Epithelial cell of esophagus (primary cell): Measurements from ENCODE around the gene IFT81.
"Not testable (repeated sequence)": the region's sequence is repeated elsewhere in the genome, so short reads cannot be mapped to it uniquely, and the experiment has no call there.

Source experiments
- DNase-seq: peaks from one replicate; pipeline ENCODE4 v3.0.0; 2010; ENCODE audit warnings: low read depth
- H3K4me3 ChIP-seq: 2 replicates; pipeline ENCODE4 v1.5.1; 2011; ENCODE audit warnings: mild to moderate bottlenecking, low read length, control low read depth
- TF ChIP-seq, protein P1 (sequence below): IDR thresholded peaks from 2 replicates; pipeline ENCODE4 v1.5.1; 2011; ENCODE audit warnings: low read depth, mild to moderate bottlenecking, low read length, control low read depth, inconsistent platforms; ENCODE audit not compliant: insufficient read depth; ENCODE audit errors: missing control alignments

IFT81 gene

GRCh38 chr12:110224379-110225304 is 100.5 kb downstream of the IFT81 start:
- H3K4me3 ChIP-seq = no peak overlapping the region
- TF ChIP-seq, protein P1, sequence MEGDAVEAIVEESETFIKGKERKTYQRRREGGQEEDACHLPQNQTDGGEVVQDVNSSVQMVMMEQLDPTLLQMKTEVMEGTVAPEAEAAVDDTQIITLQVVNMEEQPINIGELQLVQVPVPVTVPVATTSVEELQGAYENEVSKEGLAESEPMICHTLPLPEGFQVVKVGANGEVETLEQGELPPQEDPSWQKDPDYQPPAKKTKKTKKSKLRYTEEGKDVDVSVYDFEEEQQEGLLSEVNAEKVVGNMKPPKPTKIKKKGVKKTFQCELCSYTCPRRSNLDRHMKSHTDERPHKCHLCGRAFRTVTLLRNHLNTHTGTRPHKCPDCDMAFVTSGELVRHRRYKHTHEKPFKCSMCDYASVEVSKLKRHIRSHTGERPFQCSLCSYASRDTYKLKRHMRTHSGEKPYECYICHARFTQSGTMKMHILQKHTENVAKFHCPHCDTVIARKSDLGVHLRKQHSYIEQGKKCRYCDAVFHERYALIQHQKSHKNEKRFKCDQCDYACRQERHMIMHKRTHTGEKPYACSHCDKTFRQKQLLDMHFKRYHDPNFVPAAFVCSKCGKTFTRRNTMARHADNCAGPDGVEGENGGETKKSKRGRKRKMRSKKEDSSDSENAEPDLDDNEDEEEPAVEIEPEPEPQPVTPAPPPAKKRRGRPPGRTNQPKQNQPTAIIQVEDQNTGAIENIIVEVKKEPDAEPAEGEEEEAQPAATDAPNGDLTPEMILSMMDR = peak; percentile 67
- DNase-seq = peak; percentile 81

DNA sequence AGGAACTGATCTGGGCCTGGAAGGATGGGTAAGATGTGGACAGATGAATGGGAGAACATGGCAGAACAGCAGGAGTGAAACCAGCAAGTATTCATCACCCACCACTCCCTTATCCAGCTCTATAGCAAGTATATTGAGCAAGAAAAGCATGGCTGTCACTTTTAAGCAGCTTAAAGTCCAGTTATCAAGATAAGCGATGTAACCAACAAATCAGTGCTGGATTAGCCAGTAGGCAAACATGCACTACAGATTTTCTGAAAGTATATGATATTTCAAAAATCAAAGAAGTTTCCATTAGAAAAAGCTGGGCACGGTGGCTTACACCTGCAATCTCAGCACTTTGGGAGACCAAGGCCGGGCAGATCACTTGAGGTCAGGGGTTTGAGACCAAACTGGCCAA is 103.0 kb downstream of the IFT81 start:
- H3K4me3 ChIP-seq = no peak overlapping the region
- DNase-seq = no peak
- TF ChIP-seq, protein P1 = no peak

DNA sequence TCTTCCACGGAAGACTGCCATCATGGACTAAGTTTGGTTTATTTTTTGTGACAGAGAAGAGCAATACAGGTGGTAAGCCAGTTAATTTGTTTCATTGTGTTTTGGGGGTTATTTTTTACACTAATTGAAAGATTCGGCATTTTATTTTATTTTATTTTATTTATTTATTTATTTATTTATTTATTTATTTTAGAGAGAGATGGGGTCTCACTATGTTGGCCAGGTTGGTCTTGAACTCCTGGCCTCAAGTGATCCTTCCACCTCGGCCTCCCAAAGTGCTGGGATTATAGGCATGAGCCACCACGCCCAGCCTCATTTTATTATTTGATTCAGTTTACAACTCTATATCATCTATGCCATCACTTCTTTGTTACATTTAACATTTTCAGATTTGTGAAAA is 104.2 kb downstream of the IFT81 start:
- DNase-seq, H3K4me3 ChIP-seq: not testable (repeated sequence)

- no peak for DNase-seq
- no peak overlapping the region for H3K4me3 ChIP-seq
- TF ChIP-seq, protein P1 = no peak
Measured at GRCh38 chr12:110228756-110229155, 104.6 kb downstream of the IFT81 start.

- no peak overlapping the region for H3K4me3 ChIP-seq
- TF ChIP-seq, protein P1 = no peak
- no peak for DNase-seq
Measured at GRCh38 chr12:110229409-110229808, 105.3 kb downstream of the IFT81 start.

DNA sequence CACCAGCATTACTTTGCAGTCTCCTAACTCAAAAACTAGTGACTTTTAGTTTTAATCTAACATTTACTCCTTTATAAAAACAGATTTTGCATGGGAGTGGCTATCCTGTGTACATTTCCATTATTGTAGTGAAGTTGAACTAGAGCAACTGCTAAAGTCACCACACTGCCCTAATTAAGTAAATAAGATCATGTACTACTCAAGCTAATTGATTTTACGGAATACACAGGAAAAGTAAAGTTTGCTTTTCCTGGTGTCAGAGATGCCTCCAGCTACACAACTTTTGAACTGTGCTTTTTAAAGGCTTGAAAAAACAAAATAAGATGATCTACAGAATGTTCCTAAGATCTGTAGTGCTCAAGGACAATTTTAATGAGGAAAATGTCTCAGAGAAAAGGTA is 106.5 kb downstream of the IFT81 start:
- TF ChIP-seq, protein P1 = no peak
- no peak for DNase-seq
- H3K4me3 ChIP-seq = no peak overlapping the region

DNA sequence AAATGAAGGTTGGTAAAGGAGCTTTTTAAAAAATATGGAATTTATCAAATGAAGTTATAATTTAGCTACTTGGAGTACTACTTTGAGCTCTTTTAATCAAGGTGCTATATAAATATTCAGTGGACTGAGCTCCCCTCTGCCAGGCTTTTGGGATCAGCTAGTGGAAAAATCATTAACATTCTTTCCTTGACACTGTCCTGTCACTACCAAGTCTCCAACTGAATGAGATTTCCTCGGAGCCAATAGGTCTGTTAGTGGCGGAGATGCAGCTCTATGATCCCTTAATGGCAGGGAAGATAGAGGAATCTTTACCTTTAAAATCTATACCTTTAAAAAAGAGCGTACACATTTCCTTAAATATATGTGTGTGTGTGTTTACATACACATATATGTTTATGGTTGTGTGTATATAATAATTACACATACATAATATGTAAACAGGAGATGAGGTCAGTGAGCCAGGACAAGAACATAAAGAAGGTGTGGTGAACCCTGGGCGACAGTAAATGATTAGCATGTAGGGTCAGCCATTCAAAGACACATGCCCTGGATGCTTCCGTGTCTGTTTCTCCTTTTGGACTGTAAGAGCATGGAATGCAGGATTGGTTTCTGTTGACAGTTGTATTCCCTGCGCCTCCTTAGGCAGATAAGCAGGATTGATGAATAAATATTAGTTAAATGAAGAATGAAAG is 109.2 kb downstream of the IFT81 start:
- no peak for DNase-seq
- TF ChIP-seq, protein P1 = no peak
- no peak overlapping the region for H3K4me3 ChIP-seq
